MCF 10A (cell line): ENCODE results near the gene CAPZB. TPM values are rescaled to one million over a fixed set of nuclear protein-coding genes. Genes with fewer than 3 reads are reported as not detected.
"Not testable (repeated sequence)": the region's sequence is repeated elsewhere in the genome, so short reads cannot be mapped to it uniquely, and the experiment has no call there.

ENCODE experiments used
- BruUV-seq: library from RNA; stranded (reverse); fragments of 400-500 nt; replicated peaks from 2 replicates; lab custom pipeline; 2021; lab: Mats Ljungman, UMichigan
- CTCF ChIA-PET: fragments of 300-600 bp; sonication (Branson Sonifier 250); formaldehyde crosslinking; extraction: SDS; loops from one replicate; lab custom pipeline; 2021; ENCODE audit warnings: antibody characterized with exemption, inconsistent platforms; lab: Yijun Ruan, JAX
- POLR2A ChIA-PET: fragments of 300-600, 350-650 bp; sonication (Branson Sonifier 250); formaldehyde crosslinking; extraction: SDS; loops from one replicate; lab custom pipeline; 2020; ENCODE audit warnings: antibody characterized with exemption, inconsistent platforms; lab: Yijun Ruan, JAX
- DNase-seq: peaks from one replicate; pipeline ENCODE4 v3.0.0-alpha.2; 2018; ENCODE audit not compliant: unreplicated experiment
- H3K27ac Mint-ChIP-seq: one replicate; pipeline ENCODE4 v1.8.0; 2022; ENCODE audit warnings: mild to moderate bottlenecking, low read depth, mixed read lengths; ENCODE audit not compliant: unreplicated experiment
- H3K27me3 Mint-ChIP-seq: one replicate; pipeline ENCODE4 v1.8.0; 2022; ENCODE audit warnings: mixed read lengths; ENCODE audit not compliant: insufficient read depth, unreplicated experiment
- H3K36me3 Mint-ChIP-seq: one replicate; pipeline ENCODE4 v1.8.0; 2022; ENCODE audit warnings: mild to moderate bottlenecking, moderate library complexity, mixed read lengths; ENCODE audit not compliant: insufficient read depth, unreplicated experiment
- H3K4me1 Mint-ChIP-seq: one replicate; pipeline ENCODE4 v1.8.0; 2022; ENCODE audit warnings: mixed read lengths; ENCODE audit not compliant: insufficient read depth, unreplicated experiment
- H3K4me3 Mint-ChIP-seq: one replicate; pipeline ENCODE4 v1.8.0; 2022; ENCODE audit warnings: mild to moderate bottlenecking, moderate library complexity, mixed read lengths; ENCODE audit not compliant: unreplicated experiment
- H3K9me3 Mint-ChIP-seq: one replicate; pipeline ENCODE4 v1.8.0; 2022; ENCODE audit warnings: mixed read lengths; ENCODE audit not compliant: unreplicated experiment
- intact Hi-C: fragments of 100-400 bp; cut with micrococcal nuclease; formaldehyde crosslinking; loops from 2 replicates; pipeline ENCODE4 v1.14.1; 2022
- total RNA-seq: library from RNA; stranded (reverse); gene quantifications from 2 replicates; pipeline ENCODE4 v1.2.3, GENCODE V29; 2022
- TF ChIP-seq, protein P1 (sequence below): fragments of 200-600 bp; IDR thresholded peaks from one replicate; pipeline ENCODE4 v1.8.0; 2022; ENCODE audit warnings: antibody characterized with exemption, mild to moderate bottlenecking; ENCODE audit not compliant: unreplicated experiment

Gene CAPZB
- total RNA-seq, 1 experiment from 2014 or later: 252 TPM

DNA sequence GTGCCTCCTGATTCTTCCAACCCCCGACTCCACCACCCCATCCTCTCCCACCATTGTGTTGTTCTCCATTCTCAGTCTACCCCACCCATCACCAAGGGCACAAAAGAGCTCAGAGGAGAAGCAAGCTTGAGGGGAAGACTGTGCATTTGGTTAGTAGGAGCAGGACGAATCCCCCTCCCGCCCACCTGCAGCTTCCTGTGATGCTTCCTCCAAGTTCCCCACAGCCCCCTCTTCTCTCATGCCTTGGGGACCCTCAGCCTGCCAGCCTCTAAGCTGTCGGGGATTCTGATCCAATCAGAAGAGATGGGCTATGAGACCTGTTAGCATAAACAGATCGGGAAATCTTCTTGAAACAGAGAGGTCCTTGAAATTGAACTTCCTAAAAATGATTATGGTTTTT lies 22.2 kb upstream of the CAPZB start:
- intact Hi-C loops: no loop called here
- POLR2A ChIA-PET: interaction anchor here (0.6 to 1.1 kb wide), 2 partner anchors 8 to 13 kb away, joined by 3 to 4 read pairs; no protein-coding TSS in a partner anchor
- no peak overlapping the region for H3K27ac Mint-ChIP-seq
- CTCF ChIA-PET: interaction anchor here (1.0 kb wide), 1 partner anchor 141 kb away, joined by 3 read pairs; no protein-coding TSS in a partner anchor
- H3K4me3 Mint-ChIP-seq: no peak overlapping the region
- DNase-seq: no peak
- no peaks in the 10 kb centered on the region for H3K4me1 Mint-ChIP-seq
- TF ChIP-seq, protein P1, sequence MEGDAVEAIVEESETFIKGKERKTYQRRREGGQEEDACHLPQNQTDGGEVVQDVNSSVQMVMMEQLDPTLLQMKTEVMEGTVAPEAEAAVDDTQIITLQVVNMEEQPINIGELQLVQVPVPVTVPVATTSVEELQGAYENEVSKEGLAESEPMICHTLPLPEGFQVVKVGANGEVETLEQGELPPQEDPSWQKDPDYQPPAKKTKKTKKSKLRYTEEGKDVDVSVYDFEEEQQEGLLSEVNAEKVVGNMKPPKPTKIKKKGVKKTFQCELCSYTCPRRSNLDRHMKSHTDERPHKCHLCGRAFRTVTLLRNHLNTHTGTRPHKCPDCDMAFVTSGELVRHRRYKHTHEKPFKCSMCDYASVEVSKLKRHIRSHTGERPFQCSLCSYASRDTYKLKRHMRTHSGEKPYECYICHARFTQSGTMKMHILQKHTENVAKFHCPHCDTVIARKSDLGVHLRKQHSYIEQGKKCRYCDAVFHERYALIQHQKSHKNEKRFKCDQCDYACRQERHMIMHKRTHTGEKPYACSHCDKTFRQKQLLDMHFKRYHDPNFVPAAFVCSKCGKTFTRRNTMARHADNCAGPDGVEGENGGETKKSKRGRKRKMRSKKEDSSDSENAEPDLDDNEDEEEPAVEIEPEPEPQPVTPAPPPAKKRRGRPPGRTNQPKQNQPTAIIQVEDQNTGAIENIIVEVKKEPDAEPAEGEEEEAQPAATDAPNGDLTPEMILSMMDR: no peak
- no peaks in the 10 kb centered on the region for H3K9me3 Mint-ChIP-seq
- H3K36me3 Mint-ChIP-seq: no peaks in the 10 kb centered on the region
- no peaks in the 10 kb centered on the region for H3K27me3 Mint-ChIP-seq
- no TSS peak for BruUV-seq

DNA sequence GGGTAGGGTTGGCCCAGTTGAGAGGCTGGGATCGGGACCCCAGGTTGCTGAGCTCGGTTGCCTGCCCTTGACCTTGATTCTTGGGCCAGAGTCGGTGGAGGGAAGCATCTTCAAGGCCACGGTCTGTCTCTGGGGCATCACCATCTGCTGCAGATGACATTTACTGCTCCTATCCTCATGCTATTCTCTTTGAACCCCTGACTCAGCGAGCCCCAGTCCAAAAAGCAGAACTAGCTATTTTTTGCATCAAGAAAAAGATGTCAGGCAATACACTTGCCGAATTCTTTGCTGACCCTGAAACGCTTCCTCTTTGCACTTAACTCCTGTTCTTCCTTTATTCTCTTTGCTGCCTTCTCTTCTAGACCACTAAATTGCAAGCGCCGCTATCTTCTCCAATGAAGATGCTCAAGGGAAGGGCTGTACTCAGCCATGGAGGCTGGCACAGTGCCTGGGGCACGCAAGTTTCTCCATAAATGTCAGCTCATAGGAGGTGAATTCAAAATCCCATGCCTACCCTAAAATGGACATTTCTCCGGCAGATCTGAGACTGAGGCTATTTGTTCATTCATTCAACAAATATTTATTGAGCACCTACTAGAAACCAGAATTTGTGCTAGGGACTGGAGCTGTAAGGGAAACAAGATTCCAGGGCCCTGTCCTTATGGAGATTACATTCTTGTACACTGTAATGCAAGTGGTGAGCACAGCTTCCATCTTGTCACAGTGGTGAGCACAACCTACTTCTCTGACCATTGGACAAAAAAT lies 20.5 kb upstream of the CAPZB start:
- CTCF ChIA-PET: no interaction called here
- Mint-ChIP-seq H3K4me3 (no peak overlapping the region), H3K27ac (no peak overlapping the region), H3K27me3 (no peaks in the 10 kb centered on the region), H3K9me3 (no peaks in the 10 kb centered on the region), H3K36me3 (no peaks in the 10 kb centered on the region), H3K4me1 (no peaks in the 10 kb centered on the region)
- intact Hi-C loops: no loop called here
- POLR2A ChIA-PET: no interaction called here
- BruUV-seq: no TSS peak
- TF ChIP-seq, protein P1: no peak
- no peak for DNase-seq

GRCh38 chr1:19504796-19505692 lies 19.7 kb upstream of the CAPZB start:
- Mint-ChIP-seq H3K36me3 (no peaks in the 10 kb centered on the region), H3K4me3 (no peak overlapping the region), H3K27ac (no peak overlapping the region), H3K4me1 (no peaks in the 10 kb centered on the region), H3K27me3 (no peaks in the 10 kb centered on the region), H3K9me3 (no peaks in the 10 kb centered on the region)
- DNase-seq: no peak
- intact Hi-C loops: no loop called here
- TF ChIP-seq, protein P1: no peak
- no TSS peak for BruUV-seq
- POLR2A ChIA-PET: interaction anchor here (0.6 kb wide), 1 partner anchor 1153 kb away, joined by 3 read pairs; no protein-coding TSS in a partner anchor
- CTCF ChIA-PET: interaction anchor here (0.8 kb wide), 1 partner anchor 12 kb away, joined by 3 read pairs; no protein-coding TSS in a partner anchor

GRCh38 chr1:19502284-19502683 lies 16.9 kb upstream of the CAPZB start:
- CTCF ChIA-PET: interaction anchor here (0.9 kb wide), 1 partner anchor 104 kb away, joined by 3 read pairs; no protein-coding TSS in a partner anchor

DNA sequence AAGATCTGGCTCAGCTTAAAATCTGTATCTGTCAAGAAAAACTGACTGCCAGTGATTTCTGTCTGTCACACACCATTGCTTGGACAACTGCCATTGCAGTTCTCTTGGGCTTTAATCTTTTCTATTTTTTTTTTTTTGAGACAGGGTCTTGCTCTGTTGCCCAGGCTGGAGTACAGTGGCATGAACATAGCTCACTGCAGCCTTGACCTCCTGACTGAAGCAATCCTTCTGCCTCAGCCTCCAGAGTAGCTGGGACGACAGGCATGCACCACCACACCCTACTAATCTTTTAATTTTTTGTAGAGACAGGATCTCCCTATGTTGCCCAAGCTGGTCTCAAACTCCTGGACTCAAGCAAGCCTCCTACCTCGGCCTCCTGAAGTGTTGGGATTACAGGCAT lies 14.5 kb upstream of the CAPZB start:
- H3K9me3 Mint-ChIP-seq, H3K36me3 Mint-ChIP-seq, H3K4me3 Mint-ChIP-seq, H3K27me3 Mint-ChIP-seq, intact Hi-C loops, H3K4me1 Mint-ChIP-seq, DNase-seq, BruUV-seq, H3K27ac Mint-ChIP-seq: not testable (repeated sequence)
- ChIA-PET POLR2A (interaction anchor here (0.9 to 1.7 kb wide), 3 partner anchors 8 to 139 kb away, joined by 3 to 4 read pairs (median 4); no protein-coding TSS in a partner anchor), CTCF (interaction anchor here (0.9 to 2.7 kb wide), 3 partner anchors 12 to 679 kb away, joined by 3 to 9 read pairs (median 6); no protein-coding TSS in a partner anchor)

More at GRCh38 chr1:19502284-19502683, 16.9 kb upstream of the CAPZB start:
- H3K27ac Mint-ChIP-seq, H3K4me1 Mint-ChIP-seq, BruUV-seq, H3K4me3 Mint-ChIP-seq, intact Hi-C loops, DNase-seq, H3K36me3 Mint-ChIP-seq, H3K9me3 Mint-ChIP-seq, H3K27me3 Mint-ChIP-seq: not testable (repeated sequence)
- POLR2A ChIA-PET: interaction anchor here (0.6 kb wide), 1 partner anchor 56 kb away, joined by 4 read pairs; no protein-coding TSS in a partner anchor

DNA sequence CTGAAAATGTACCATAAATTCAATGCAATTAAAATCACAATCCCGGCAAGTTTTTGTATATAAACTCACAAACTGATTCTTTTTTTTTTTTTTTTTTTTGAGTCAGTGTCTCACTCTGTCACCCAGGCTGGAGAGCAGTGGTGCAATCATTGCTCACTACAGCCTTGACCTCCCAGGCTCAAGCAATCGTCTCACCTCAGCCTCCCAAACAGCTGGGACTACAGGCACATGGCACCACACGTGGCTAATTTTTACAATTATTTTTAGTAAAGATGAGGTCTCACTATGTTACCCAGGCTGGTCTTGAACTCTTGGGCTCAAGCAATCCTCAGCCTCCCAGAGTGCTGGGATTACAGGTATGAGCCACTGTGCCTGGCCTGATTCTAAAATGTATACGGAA lies 12.1 kb upstream of the CAPZB start:
- H3K4me1 Mint-ChIP-seq, H3K36me3 Mint-ChIP-seq, BruUV-seq, H3K27me3 Mint-ChIP-seq, H3K9me3 Mint-ChIP-seq, H3K4me3 Mint-ChIP-seq, intact Hi-C loops, H3K27ac Mint-ChIP-seq, DNase-seq: not testable (repeated sequence)
- POLR2A ChIA-PET: interaction anchor here (2.2 kb wide), 1 partner anchor 9 kb away, joined by 7 read pairs; no protein-coding TSS in a partner anchor
- CTCF ChIA-PET: interaction anchor here (0.6 kb wide), 2 partner anchors 11 to 84 kb away, joined by 3 to 4 read pairs; no protein-coding TSS in a partner anchor
